ENCODE measurements around the gene ATP2C2.
A peak's percentile ranks its signal among the peaks of the same experiment; 100 is the strongest.

Gene ATP2C2

DNA sequence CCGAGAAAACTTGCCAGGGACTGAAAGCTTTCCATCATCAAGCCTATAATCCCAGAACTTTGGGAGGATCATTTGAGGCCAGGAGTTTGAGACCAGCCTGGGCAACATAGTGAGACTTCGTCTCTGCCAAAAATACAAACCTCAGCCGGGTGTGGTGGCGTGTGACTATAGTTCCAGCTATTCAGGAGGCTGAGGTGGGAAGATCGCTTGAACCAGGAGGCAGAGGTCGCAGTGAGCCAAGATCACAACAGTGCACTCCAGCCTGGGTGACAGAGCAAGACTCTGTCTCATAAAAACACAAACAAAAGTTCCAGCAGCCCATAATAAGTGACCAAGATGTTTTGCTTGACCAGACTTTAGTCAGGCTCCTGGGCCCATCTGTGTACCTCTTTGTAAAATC, 134.2 kb downstream of the ATP2C2 start:
- no peak for FAIRE-seq

DNA sequence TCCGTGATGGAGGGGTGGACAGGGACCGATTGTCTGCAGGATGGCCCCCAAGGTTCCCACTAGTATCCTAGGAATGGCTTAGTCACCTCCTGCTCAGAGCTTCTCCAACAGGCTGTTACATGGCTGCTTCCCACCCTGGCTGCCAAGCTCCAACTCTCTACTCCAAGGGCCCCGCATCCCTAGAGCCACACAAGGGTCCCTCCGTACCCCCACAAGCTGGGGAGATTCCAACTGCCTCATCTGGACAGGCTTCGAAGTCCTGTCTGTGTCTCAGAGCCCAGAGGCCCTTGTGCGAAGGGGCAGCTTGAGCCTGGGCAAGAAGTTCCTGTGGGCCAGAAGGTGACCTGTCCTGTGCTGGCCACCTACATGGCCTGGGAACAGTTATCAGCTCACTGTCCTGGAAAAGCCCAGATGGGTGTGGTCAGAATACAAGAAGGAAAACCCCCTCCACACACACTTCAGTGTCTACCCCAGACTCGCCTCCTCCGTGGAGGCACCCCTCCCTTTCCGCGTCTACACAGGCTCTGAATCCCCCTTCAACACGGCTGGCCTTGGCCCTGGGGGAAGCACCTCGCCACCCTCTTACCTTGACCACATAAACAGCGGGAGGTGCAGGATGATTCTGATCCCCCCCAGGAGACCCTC, 135.5 kb downstream of the ATP2C2 start:
- no peak for FAIRE-seq

DNA sequence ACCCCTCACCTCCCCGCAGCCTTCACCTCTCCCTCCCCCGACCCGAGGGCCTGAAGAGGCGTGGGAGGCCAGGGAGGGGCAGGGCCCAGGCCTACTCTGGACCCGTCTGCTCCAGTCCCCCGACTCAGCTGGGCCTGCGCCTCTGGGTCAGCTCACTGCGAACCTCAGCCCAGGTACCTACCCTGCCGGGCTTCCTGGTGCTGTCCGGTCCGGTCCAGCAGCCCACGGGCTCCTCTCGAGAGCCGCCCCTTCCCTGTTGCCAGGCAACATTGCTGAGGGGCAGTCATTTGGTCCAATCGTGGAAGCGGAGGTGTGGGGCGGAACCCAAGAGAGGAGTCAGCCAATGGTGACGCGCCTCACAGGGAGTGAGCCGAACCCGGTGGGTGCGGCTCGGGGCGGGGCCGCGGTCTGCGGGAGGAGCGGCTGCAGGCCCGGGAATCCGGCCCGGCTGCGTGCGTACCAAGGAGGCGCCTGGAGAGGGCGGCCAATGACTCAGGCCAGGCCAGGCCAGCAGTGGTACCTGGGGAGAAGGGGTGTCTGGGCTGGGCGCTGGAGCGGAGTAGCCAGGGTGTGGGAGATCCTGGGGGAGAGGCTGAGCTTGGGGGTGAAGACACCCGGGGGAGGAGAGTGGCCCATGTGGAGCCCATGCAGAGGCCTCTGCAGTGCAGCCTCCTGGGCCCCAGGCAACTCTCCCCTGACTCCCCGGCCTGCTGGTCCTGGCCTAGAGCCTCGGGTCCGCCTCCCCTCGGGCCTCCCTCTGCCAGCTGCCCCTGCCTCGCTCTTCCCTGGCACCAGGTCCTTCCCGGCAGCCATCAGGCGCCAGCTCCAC, 136.3 kb downstream of the ATP2C2 start, which contains the start of gene MEAK7:
Gene MEAK7 (minus strand): TSS at position 240 of the 829 bp plus-strand sequence. CDS start 6,573 bp downstream, outside the sequence.
- peak; percentile 68 for FAIRE-seq

DNA sequence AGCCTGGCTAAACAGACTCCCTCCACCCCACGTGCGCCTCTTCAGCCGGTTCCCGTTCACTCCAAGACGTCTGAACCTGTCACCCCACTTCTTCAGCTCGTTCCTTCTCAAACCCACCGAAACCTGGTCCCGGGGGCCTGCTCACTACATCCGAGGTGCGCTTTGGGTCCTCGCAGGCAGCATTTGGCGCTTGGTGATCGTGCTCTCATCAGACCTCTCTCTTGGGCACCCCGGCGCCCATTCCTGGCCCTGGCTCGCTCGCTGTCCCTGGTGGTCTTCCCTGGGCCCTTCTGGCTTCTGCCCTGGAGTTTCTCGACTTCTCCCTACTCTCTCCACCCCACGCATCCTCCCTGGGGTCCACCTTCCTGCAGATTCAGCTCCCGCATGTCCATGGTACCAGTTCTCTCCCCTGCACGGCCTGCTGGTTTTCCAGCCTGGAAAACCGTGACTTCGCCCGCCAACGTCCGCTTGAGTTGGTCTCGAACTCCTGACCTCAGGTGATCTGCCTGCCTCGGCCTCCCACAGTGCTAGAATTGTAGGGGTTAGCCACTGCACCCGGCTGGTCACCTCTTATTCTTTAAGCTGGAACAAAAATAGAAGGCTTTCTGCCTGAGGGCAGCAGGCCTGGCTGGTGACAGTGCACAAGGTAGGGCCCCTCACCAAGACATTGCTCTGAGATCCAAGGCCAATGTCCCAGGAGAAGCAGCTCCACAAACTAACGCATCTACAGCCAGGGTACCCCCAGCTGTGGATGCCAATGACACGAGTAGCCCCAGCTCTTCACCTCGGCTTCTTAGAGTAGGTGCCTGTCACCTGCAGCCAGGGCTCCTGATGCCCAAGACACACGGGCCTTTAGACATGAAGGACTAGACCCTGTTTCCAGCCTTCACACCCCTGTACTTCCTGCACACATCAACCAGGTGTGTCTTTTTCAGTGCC, 137.2 kb downstream of the ATP2C2 start:
- FAIRE-seq, result no peak

DNA sequence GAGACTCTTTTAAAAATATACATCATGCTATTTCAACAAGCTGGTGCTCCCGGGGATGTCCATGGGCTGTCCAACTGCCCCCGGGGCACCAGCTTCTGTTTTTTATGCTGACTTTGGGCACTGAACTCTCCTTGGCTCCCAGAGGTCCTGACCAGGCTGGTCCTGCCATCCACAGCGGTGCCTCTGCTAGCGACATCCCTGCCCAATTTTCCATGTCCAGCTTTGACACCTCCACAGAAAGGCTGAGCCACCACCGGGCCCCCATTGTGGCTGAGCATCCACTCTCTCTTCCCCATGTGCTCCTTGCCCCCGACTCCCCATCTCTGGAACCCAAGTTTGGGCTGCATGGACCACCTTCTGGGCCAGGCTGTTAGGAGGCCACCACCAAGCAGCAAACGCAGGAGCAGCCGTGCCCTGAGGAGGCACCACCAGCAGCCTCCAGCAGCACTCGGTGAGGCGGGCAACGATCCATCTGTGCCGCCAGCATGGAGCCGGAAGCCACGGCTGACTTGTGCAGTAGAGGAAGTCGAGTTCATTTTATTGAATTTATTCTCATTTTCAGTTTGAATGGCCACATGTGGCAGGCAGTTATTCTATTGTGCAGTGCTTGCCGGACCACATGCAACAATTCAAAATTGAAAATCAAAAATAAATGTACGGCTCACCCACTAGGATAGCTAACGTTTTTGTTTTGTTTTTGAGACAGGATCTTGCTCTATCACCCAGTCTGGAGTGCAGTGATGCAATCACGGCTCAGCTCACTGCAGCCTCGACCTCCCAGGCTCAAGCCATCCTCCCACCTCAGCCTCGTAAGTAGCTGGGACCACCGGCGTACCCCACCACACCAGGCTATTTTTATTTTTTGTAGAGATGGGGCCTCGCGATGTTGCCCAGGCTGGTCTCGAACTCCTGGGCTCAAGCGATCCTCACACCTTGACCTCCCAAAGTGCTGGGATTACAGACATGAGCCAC, 139.0 kb downstream of the ATP2C2 start:
- no peak for FAIRE-seq

DNA sequence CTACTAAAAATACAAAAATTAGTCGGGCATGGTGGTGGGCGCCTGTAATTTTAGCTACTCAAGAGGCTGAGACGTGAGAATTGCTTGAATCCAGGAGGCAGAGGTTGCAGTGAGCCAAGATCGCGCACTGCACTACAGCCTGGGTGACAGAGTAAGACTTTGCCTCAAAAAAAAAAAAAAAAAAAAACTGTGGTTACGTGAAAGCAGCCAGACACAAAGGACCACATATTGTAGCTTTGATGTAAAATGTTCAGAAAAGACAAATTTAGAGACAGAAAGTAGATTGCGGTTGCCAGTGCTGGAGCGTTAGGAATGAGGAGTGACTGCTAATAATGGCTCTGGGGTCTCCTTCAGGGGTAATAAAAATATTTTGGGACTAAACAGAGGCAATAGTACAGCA, 140.2 kb downstream of the ATP2C2 start:
- no peak for FAIRE-seq

DNA sequence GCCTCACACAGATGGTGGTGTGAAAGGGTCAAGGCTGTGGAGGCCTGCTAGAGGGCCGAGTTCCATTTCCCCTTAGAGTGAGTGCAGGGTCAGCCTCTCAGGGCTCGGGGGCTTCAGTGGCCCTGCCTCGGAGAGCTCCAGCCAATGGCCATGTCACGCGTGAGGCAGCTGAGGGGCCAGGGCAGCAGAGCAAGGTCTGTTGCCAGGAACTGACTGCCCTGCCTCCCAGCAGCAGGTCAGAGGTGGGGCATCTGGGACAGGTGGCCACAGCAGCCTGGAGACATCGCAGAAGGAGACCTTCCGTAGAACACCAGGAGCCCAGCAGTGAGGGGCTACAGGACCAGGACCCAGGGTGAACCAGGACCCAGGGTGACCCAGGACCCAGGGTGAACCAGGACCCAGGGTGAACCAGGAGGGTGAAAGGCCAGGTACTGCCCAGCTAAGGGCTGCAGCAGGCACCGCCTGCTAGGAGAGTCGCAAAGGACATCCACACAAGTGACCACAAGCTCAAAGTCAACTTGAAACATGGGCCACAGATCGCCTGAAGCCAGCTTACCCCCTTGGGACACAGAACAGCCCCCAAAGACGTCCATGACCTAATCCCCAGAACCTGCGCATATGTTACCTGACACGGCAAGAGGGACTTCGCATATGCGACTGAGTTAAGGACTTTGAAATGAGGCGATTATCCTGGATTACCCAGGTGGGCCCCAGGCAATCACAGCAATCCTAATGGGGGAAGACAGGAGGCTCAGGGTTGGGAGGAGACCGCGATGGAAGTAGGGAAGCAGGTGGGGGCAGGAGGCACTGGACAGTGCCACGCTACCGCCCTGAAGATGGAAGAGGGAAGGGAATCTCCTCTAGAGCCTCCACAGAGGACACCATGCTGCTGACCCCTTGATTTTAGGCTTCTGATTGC, 141.0 kb downstream of the ATP2C2 start:
- FAIRE-seq, result no peak

DNA sequence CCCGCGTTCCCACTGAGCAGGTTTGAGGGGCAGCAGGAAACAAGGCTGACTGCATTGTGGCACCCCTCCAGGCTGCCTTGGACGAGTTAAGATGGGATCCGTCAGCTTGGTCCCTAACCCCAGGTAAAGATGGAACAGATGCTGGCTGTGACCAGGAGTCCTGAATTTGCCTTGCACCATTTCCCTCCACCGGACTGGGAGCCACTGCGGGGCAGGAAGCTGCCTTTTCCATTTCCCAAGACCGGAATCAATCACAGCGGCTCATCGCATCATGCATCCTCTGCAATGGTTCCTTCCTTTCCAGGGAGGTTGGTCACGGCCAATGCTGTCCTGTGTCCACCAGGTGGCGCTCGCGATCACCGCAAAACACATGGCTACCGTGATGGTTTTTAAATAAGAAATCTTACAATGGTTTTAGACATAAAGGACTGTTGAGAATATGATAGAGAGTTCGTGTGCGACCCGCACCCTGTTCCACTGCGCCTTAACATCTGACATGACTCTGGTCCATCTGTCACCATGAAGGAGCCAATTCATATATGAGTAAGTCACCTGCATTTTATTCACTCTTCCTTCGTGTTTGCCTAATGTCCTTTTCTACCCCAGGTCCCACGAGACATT, 143.0 kb downstream of the ATP2C2 start:
- FAIRE-seq, result no peak

DNA sequence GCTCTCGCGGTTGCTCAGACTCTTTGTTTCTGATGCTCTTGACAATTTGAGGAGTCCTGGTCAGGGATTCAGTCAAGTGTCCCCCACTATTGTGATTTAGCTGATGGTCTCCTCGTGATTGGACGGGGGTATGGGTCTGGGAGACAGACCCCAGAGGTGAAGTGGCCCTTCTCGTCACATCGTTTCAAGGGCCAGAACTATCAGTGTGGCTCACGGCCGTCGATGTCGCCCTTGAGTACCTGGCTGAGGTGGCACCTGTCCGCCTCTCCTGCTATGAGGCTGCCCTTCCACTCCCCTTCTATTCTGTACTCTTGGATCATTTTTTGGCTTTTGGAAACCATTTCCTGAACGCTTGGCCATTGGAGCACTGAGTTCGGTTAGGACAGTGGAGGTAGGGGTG, 143.5 kb downstream of the ATP2C2 start:
- no peak for FAIRE-seq

DNA sequence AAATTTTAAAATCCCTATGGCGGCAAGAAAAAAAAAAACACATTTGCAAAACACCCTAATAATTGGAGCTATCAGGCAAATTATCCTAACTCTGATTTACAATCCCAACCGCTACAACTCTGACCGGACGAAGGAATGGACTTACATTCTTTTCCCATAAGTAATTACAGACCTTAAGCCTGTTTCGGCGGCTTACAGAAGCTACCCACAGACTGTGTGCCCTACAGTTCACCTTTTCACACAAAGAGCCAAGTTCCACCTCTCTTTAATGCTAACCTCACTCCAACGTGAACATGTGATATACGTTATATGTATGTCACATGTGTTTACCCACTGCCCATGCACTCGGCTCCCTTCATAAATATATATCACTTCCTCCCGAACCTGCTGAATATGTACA, 144.8 kb downstream of the ATP2C2 start:
- no peak for FAIRE-seq

DNA sequence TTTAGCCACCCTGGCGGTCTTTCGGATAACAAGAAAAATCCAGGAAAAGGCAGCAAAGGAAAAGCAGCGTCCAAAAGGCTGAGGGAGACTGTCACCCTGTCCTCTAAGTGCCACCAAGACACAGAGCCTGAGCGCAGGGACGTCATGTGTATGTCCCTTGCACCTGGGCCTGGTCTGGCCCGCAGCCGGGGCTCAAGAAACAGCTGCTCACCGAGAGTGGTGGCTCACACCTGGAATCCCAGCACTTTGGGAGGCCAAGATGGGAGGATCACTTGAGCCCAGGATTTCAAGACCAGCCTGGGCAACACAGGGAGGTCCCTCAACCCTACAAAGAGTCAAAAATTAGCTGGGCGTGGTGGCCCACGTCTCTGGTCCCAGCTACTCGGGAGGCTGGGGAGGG, 145.3 kb downstream of the ATP2C2 start:
- FAIRE-seq, result no peak

All from TTC549 (cell line).